NAMALWA (cell line): ENCODE results near the gene GPR142.
A peak's percentile ranks its signal among the peaks of the same experiment; 100 is the strongest.
"Not testable (repeated sequence)": the region's sequence is repeated elsewhere in the genome, so short reads cannot be mapped to it uniquely, and the experiment has no call there.

Experiments
- DNase-seq: peaks from one replicate; pipeline ENCODE4 v3.0.0-alpha.2; 2015; ENCODE audit warnings: low spot score

Gene GPR142

GRCh38 chr17:74393346-74393942 is 26.1 kb downstream of the GPR142 start:
- DNase-seq, result no peak

- DNase-seq, result no peak
Observed at GRCh38 chr17:74394275-74394950, 27.1 kb downstream of the GPR142 start.

- DNase-seq, result no peak
Observed at GRCh38 chr17:74394977-74395376, 27.7 kb downstream of the GPR142 start.

DNA sequence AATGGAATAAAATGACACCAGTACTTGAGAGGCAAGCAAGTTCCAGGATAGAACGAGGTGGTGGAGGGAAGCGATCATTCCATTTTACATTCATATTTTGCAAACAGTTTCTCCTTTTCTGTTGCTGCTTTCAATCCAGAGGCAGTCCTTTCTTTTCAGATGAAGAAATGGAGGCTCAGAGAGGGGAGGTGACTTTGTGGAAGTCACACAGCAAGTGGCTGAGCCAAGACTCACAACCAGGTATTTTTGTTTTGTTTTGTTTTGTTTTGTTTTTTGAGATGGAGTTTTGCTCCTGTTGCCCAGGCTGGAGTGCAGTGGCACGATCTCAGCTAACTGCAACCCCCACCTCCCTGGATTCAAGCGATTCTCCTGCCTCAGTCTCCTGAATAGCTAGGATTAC is 29.3 kb downstream of the GPR142 start:
- no peak for DNase-seq

DNA sequence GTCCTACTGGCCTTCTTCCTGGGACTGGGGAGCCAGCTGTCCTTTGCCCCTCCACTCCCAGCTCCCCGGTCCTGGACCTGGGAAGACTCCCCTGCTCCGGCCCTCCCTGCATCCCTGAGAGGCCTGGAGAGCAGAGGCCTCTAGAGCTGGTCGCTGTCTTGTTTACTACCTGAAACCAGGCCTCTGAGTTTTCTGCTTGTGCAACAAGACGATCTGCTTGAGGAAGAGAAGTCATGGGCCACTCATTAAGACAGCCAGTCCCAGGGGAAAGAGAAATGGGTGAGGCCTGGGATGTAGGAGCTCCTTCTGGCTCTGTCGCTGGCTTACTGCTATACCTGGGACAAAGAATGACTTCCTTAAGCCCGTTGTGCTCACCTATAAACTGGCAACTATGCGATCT is 34.7 kb downstream of the GPR142 start:
- DNase-seq, result no peak

DNA sequence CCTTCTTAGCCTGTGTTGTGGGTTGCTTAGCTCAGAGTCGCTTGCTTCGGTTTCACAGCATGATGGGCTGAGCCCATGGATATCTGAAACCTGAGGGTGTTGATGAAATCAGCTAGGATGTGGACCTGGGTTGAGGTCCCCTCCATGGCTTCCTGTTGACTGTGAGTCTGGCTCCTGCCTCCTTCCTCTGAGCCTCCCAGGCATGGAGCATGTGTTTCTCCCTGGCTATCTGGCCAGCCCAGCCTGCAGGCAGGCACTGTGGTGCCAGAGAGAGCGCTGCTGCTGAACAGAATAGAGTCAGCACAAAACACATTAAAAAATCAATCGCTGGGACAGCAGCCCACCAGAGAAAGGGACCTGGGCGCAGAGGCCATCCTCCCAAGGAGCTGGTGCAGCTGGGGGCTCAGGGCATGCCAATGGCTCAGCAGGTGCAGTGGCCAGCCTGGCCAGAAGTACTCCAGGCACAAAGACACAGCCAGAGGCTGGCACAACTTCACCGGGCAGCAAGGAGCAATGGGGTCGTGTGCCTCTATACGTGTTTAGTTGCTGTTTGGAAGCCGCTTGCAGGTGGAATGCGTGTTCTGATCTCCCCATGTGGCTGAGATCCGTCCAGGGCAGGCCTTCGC is 36.3 kb downstream of the GPR142 start:
- DNase-seq, result no peak

DNA sequence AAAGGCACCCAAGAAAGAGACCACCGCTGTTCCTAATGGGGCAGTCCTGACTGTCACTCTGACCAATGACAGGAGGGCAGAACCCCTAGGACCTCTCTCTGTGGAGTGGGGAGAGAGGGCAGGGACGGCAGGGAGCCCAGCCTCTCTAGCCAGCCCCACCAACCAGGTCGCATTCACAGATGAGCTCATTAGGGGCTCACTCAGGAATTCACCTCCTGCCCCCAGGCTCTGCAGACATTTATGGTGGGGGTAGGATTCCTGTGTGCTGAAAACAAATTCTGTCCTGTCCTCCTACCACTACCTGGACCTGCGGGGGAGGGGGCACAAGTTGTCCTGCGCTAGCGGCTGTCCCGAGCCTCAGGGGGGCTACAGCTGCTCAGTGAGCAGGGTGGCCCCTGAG is 36.9 kb downstream of the GPR142 start:
- DNase-seq, result no peak

DNA sequence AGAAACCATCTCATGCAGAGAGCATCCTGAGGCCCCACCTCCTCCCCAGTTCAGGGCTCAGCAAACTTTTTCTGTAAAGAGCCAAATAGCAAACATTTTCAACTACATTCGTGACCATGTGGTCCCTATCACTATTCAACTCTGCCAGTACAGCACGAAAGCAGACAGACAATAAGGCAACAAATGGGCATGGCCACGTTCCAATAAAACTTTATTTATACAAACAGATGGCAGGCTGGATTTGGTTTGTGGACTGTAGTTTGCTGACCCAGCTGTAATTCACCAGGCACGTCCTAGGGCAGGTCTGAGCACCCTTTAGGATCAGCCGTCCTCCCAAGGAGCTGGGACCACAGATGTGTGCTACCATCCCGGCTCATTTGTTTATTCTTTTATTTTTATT is 37.5 kb downstream of the GPR142 start:
- DNase-seq, result no peak

GRCh38 chr17:74405311-74405710 is 38.0 kb downstream of the GPR142 start:
- DNase-seq, result not testable (repeated sequence)

DNA sequence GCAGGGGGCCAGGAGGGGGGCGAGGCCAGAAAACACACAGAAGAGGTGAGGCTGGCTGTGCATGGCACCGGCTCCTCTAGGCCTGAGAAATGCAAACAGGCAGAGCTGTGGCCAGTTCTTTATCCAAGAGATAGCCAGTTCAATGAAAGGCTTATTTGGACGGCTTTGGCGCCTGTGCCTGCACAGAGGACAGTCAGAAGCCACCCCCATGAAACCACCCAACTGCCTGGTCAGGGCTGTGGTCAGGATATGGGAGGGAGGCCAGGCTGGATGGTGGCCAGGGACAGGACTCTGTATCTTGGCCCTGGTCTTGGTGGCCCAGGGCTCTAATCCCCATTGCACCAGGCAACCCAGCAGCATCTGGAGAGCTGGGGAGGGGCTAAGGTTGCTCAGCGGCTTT is 40.1 kb downstream of the GPR142 start:
- DNase-seq, result no peak

DNA sequence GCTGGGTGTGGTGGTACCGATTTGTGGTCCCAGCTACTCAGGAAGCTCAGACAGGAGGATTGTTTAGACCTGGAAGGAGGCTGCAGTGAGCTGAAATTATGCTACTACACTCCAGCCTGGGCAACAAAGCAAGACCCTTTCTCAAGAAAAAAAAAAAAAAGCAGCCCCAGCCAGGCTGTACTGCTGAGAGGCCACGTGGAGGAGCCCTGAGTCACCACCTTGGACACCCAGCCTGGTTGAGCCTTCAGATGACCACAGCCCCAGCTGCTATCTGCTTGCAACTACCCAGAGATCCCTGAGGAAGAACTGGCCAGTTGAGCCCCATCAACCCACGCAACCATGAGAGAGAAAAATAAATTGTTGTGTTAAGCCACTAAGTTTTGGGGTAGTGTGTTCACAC is 41.0 kb downstream of the GPR142 start:
- DNase-seq, result no peak

DNA sequence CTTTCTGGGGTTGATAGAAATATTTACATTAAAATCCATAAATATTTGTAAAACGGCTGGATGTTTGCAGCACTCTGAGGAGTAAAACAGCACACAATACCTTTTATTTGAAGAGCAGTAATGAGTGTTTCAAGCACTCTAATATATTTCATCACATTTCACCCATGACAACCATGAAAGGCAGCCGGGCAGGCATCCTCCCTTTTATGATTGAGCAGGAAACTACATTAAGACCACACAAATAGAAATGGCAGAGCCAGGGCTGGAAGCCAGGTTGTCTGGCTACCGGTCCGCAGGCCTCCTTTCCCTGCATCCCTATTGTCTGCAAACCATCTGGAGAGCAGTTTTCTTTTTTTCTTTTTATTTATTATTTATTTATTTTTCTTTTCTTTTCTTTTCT is 41.5 kb downstream of the GPR142 start:
- DNase-seq, result no peak

GRCh38 chr17:74410001-74410443 is 42.7 kb downstream of the GPR142 start:
- DNase-seq, result no peak

DNA sequence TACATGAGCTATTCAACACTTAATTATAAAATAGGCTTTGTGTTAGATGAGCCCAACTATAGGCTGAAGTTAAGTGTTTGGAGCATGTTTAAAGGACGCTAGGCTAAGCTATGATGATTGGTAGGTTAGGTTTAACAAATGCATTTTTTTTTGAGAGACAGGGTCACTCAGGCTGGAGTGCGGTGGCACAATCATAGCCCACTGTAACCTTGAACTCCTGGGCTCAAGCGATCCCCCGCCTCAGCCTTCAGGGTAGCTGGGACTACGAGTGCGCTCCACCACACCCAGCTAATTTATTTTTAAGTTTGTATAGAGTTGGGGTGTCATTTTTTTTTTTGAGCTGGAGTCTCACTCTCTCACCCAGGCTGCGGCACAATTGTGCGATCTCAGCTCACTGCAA is 45.3 kb downstream of the GPR142 start:
- no peak for DNase-seq

DNA sequence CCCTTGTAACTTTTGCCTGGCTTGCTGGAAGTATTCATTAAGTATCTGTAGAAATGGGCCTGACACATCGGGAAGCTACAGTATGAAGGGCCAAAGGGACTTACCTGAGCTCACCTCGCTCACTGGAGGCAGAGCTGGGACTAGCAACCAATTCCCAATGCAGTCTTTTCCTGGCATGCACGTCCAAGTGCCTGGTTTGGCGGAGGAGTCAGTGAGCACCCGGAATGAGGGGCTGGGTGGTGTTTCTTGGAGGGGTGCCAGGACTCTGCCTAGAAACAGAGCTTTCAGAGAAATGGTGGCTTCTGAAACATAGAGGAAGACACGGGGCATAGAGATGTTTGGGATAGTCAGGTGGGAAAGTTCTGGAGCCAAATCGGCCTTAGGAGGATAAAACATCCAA is 46.2 kb downstream of the GPR142 start:
- no peak for DNase-seq

GRCh38 chr17:74414510-74414909 is 47.2 kb downstream of the GPR142 start:
- DNase-seq, result no peak

DNA sequence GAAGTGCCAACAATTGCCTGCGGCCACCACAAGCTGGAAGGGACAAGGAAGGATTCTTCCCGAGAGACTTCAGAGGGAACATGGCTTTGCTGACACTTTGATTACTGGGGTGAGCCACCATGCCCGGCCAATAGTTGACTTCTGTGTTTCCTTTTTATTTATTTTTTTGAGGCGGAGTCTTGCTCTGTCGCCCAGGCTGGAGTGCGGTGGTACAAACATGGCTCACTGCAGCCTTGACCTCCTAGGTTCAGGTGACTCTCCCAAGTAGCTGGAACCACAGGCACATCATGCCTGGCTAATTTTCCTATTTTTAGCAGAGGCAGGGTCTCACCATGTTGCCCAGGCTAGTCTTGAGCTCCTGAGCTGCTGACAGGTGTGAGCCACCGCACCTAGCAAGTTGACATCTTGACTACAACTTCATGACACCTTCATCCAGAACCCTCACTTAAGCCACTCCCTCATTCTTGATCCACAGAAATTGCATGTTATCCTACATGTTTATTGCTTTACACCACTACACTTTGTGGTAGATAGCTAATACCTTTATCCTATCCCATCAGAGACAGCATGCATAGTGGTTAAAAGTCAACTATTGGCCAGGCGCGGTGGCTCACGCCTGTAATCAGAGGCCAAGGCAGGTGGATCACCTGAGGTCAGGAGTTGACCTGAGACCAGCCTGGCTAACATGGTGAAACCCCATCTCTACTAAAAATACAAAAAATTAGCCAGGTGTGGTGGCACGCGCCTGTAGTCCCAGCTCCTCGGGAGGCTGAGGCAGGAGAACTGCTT is 48.5 kb downstream of the GPR142 start:
- no peak for DNase-seq

- peak; percentile 11 for DNase-seq
Observed at GRCh38 chr17:74417178-74418045, 50.1 kb downstream of the GPR142 start.

GRCh38 chr17:74419928-74420411 is 52.7 kb downstream of the GPR142 start:
- no peak for DNase-seq
